Glomerular visceral epithelial cell (primary cell): ENCODE measurements around the gene SRPK1.

Source experiments
- DNase-seq: peaks from one replicate; pipeline ENCODE4 v3.0.0-alpha.2; 2016; ENCODE audit errors: extremely low spot score

Gene SRPK1

GRCh38 chr6:35898003-35898402, 22.9 kb downstream of the SRPK1 start:
- no peak for DNase-seq

DNA sequence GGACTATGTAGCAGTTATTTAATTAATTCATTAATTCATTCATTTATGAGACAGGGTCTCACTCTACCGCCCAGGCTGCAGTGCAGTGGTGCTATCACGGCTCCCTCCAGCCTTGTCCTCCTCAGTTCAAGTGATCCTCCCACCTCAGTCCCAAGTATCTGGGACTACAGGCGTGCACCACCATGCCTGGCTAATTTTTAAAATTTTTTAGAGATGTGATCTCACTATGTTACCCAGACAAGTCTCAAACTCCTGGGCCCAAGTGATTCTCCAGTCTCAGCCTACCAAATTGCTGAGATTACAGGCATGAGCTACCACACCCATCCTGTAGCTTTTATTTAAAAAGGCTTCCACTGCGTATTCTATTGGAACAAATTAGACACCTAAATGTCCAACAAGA, 23.4 kb downstream of the SRPK1 start:
- DNase-seq = no peak

DNA sequence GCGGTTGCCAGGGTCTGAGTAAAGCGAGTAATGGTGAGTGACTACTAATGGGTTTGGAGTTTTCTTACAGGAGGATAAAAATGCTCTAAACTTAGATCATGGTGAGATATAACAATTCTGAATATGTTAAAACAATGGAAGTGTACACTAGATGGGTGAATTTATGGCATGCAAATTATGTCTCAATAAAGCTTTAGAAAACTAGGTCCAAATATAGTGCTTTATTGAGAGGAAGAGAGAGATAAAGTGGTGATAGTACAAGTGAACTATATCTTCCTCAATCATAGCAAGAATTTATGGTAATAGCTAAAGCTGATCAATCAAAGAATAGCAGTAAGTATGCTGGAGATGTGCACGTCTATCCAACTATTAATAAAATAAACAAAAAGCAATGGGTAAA, 23.9 kb downstream of the SRPK1 start:
- DNase-seq = no peak

DNA sequence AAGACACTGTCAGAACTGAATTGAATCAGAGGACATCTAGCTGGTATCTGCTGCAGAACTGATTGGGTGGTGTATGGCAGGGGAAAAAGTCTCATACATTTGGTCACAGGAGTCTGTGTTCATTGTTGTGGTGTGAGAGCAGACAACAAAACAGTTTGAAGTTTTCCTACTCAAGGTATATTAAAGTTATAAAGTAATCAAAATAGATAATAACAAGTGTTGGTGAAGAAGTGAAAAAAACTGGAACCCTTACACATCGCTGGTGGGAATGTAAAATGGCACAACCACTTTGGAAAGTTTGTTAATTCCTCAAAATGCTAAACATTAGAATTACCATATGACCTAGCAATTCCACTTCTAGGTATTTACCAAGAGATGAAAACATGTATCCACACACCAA, 24.7 kb downstream of the SRPK1 start:
- DNase-seq = no peak

DNA sequence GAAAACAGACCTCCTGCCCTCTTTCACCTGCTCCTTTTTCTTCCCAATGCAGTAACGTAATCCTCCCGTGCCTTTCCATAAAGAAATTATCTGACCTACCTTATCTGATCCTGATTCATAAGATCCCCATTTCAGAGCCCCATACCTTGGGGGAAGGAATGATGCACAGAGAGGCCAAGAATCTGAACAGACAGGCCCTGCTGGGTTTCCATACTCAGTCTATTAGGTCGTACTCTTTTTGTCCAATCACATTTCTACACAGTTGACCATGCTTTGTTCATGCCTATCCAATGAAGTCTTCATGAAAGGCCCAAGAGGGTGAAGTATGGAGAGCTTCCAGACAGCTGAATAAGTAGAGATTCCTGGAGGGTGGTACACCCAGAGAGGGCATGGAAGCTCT, 25.3 kb downstream of the SRPK1 start:
- no peak for DNase-seq

DNA sequence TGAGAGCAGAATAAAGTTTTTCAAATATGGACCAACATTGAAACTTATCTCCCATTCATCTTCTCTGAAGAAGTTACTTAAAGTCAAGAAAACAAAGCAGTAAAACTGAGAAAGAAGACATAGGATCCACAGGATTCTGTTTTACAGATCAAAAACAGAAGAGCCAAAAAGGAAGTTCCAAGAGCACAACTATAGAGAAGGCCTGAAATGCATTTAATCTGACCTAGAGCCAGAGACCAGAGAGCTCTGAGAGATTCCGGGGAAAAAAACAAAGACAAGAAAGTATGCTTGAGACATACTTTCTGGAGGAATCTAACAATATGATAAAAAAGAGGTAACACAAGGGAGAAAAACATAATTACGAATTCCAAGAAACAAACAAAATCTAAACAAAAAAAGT, 26.1 kb downstream of the SRPK1 start:
- no peak for DNase-seq

DNA sequence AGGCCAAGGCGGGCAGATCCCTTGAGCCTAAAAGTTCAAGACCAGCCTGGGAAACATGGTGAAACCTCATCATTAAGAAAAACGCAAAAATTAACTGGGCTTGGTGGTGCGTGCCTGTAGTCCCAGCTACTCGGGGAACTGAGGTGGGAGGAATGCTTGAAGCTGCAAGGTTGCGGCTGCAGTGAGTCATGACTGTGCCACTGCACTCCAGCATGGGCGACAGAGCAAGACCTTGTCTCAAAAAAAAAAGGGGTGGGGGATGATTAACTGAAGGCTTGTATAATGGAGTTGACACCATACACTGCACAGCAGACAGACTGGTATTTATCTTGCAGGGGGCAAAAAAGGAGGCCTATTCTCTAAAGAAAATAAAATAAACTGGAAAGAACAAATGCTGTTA, 27.7 kb downstream of the SRPK1 start:
- DNase-seq = peak; percentile 80

GRCh38 chr6:35892482-35892881, 28.4 kb downstream of the SRPK1 start:
- DNase-seq = no peak

- DNase-seq = no peak
These were observed 41.7 kb downstream of the SRPK1 start for GRCh38 chr6:35879151-35879550.

- DNase-seq = no peak
These were observed 44.0 kb downstream of the SRPK1 start for GRCh38 chr6:35876902-35877301.

- DNase-seq = no peak
These were observed 46.2 kb downstream of the SRPK1 start for GRCh38 chr6:35874730-35875129.

DNA sequence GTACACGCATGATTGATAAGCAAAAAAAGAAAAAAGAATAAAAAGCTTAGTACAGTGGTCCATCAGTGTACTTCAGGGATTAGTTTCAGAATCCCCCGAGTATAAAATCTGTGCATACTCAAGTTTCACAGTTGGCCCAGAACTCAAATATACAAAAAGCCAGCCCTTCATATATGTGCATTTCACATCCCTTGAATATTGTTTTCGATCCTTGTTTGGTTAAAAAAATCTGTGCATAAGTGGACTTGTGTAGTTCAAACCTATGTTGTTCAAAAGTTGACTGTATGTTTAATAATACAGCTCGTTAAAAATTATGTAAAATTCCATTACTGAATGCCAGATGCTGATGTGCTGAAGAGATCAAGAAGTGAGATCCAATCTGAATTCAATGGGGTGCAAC, 61.5 kb downstream of the SRPK1 start:
- no peak for DNase-seq

DNA sequence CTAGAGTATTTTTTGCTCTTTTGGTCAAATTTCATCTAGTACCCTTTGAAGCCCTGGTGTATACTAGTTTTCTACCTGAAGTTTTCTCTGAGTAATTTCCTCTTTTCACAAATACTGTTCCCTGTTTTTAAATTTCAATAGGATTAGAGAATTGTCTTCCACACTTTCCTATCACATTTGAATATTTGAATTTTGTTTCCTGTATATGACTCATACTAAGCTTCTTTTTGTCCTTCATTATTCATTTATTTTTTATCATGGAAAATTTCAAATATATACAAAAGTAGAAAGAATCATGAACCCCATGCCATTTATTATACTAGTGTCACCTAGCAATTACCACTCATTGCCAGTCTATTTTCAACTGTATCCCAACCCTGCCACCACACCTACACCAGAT, 63.0 kb downstream of the SRPK1 start:
- DNase-seq = no peak

DNA sequence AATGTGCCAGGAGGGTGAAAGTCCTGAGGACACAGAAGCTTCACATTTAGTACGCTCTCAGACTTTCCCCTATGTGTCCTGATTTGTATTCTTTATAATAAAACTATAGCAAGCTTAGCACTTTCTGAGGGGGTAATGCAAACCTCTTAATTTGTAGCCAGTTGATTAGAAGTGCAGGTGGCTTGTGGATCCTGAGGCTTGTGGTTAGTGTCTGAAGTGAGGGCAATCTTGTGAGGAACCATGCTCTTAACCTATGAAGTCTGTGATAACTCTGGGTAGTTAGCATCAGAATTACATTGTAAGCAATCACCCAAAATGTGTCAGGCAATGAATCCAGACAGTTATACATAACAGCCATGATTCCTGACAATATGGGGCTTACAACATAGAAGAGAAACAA, 64.6 kb downstream of the SRPK1 start:
- no peak for DNase-seq

- DNase-seq = no peak
These were observed 67.9 kb downstream of the SRPK1 start for GRCh38 chr6:35852994-35853393.

- DNase-seq = no peak
These were observed 70.7 kb downstream of the SRPK1 start for GRCh38 chr6:35850208-35850607.

DNA sequence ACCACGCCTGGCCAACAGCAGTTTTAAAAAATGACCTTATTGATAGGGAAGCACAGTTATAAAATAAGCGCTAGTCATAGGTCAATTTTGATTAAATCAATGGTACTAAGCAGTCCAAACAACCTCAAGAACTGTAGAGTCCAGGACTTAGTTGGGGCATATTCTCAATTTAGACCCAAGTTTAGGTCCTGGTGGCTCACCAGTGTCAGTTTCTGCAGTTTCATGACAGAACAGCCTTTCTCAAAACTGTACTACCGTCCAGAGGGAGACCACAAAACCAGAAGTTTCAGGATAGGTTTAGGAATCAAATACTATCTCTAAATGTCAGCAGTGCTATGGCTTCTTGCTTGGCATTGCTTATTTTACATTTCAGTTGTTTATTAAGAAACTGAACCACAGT, 76.6 kb downstream of the SRPK1 start:
- no peak for DNase-seq

GRCh38 chr6:35842381-35842780, 78.5 kb downstream of the SRPK1 start:
- DNase-seq = no peak

DNA sequence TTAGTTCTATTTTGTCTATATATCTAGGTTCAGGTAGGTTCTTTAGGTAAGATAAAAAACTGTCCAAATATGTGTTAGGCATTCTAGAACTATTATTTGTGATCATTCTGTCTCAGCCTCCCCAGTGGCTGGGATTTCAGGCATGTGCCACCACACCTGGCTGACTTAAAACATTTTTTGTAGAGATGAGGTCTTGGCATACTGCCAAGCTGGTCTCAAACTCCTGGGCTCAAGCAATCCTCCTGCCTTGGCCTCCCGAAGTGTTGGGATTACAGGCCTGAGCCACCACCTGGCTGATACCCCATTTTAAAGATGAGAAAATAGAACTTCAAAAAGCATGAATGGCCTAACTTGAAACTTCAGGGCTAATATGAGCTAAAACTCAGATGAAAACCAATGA, 81.9 kb downstream of the SRPK1 start:
- DNase-seq = no peak

- DNase-seq = no peak
These were observed 87.4 kb downstream of the SRPK1 start for GRCh38 chr6:35833536-35833935.

GRCh38 chr6:35831257-35832007, 89.5 kb downstream of the SRPK1 start:
- DNase-seq = no peak

- DNase-seq = no peak
These were observed 91.6 kb downstream of the SRPK1 start for GRCh38 chr6:35829306-35829705.

- DNase-seq = no peak
These were observed 96.2 kb downstream of the SRPK1 start for GRCh38 chr6:35824552-35825192.

GRCh38 chr6:35823601-35824000, 97.3 kb downstream of the SRPK1 start:
- no peak for DNase-seq
